Measurements from ENCODE around the gene CD99.

The CD99 gene

DNA sequence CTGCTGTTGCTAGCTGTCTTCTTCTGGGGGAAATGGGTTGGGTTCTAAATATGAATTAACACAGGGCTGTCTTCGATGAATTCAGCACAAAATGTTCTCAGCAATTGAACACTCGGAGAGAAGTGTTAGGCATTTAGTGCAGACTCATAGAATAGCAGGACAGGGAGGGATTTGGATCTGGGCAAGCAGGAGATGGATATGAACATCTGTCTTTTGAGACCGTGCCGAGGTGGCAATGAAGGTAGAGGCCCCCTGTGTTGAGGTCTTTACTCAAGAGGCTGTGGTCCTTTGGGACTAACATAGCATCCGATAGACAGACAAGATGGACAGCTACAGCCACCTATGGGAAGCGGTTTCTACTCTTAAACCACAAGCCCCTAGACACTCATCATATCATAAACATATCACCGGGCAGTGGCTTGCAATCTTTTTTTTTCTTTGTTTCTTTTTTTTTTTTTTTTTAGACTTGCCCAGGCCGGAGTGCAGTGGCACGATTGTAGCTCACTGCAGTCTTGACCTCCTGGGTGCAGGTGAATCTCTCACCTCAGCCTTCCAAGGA, 6.7 kb downstream of the CD99 start:
- no peak for DNase-seq (ENCODE audit: extremely low read depth in 1 of 2, low read depth in 1 of 2)

- no peak for DNase-seq (ENCODE audit: extremely low read depth in 1 of 2, low read depth in 1 of 2)
Observed at GRCh38 chrX:2698604-2699003, 7.5 kb downstream of the CD99 start.

DNA sequence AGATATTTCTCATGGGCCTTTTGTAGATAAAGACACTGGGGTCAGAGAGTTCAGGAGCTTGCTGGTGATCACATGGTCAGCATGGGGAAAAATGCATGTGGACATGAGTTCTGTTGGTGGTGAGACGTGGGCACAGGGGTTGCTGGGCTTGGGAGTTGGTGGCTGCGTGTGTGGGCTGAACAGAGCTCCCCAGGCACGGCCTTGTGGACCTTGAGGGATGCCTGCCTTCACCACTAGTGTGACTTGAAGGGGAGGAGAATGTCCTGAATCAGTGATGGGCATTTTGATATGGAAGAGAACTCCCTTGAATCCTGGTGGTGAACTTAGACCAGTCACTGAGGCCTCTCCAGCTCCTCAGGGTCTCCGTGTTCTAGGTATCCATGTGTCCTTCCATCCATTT, 8.9 kb downstream of the CD99 start:
- no peak for DNase-seq (ENCODE audit: extremely low read depth in 1 of 2, low read depth in 1 of 2)

- DNase-seq (ENCODE audit: extremely low read depth in 1 of 2, low read depth in 1 of 2) = no peak
Observed at GRCh38 chrX:2700405-2701320, 9.6 kb downstream of the CD99 start.

GRCh38 chrX:2701600-2701999, 10.5 kb downstream of the CD99 start:
- DNase-seq (ENCODE audit: extremely low read depth in 1 of 2, low read depth in 1 of 2) = no peak

- DNase-seq (ENCODE audit: extremely low read depth in 1 of 2, low read depth in 1 of 2) = no peak
Observed at GRCh38 chrX:2703991-2704369, 12.9 kb downstream of the CD99 start.

DNA sequence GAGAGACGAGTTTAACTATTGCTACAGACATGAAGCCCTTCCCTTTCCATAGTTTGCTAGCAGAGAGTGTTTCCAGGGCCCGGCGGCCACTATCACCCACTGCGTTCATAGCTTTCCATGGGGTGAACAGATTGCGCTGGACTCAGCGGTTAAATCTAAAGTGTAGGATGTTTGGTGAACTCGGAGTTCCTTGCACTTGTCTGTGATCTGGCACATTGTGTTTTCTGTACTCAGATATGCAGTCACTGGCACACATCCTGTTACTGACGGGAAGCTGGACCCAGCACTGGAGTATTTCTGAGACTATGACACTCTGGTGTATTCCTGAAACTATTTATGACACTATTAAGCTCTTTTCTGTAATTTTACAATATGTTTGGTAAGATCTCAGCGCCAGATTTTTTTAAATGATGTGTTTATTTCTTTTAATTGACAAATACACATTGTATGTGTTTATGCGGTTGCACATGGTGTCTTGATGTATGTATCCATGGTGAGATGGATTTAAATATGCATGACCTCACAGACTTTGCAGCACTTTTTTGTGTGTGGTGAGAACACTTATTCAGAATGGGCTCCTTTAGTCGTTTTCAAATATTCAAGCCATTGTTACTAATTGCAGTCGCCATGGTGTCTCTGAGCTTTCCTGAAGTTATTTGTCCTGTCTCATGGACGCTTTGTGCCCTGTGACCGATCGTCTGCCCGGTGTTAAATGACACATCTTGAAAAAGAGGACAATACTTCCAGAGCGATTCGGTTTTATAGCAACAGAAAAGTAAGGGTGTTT, 14.1 kb downstream of the CD99 start:
- no peak for DNase-seq (ENCODE audit: extremely low read depth in 1 of 2, low read depth in 1 of 2)

DNA sequence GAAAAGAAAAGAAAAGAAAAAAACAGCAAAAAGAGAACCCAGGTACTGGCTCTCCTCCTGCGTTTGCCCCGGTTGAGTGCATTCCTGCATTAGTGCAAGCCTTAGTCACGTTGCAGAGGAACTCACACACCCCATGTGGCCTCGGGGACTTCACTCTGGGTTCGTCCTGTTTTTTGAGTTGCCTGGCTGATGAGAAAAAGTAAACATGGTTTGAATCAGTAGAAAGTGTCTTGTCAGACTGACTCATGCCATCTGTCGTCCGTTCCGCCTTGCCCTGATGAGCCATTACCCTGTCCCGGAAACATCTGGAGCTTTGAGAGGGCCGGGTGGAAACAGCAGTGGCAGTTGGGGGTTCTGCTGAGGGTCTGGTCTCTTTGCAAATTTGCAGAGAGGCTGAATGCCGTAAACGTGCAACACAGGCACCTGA, 16.3 kb downstream of the CD99 start:
- no peak for DNase-seq (ENCODE audit: extremely low read depth in 1 of 2, low read depth in 1 of 2)

DNA sequence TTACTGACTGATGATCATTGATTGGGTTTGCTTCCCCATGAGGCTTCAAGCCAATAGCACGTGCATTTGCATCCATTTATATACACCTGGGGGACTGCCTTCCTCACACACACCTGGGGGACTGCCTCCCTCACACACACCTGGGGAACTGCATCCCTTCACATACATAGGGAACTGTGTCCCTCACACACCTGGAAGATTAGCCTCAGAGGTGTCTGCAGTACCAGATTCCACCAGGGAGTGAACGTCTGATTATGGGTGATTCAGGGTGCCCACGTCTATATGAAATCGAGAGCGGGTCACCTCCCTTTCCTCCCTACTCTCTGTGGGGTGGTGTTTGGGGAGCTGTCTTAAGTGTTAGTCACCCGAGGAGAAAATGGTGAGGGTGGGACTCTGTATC, 16.9 kb downstream of the CD99 start:
- no peak for DNase-seq (ENCODE audit: extremely low read depth in 1 of 2, low read depth in 1 of 2)

- no peak for DNase-seq (ENCODE audit: extremely low read depth in 1 of 2, low read depth in 1 of 2)
Observed at GRCh38 chrX:2708592-2709188, 17.6 kb downstream of the CD99 start.

DNA sequence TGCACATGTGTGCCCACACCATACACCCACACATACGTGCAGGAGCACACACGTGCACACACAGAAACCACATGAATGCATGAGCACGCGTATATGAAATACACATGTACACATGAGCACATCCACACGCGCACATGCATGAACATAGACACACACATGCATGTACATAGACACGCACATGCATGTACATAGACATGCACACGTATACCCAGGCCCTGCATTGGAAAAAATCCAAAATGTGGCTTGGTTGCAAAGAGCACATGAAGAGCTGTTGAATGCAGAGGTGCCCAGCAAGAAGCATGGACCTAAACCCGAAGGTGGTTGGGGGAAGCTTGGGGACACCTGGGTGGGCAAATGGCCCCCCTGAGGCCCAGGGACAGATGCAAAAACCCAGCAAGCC, 18.5 kb downstream of the CD99 start:
- no peak for DNase-seq (ENCODE audit: extremely low read depth in 1 of 2, low read depth in 1 of 2)

- DNase-seq (ENCODE audit: extremely low read depth in 1 of 2, low read depth in 1 of 2) = no peak
Observed at GRCh38 chrX:2710041-2710840, 19.1 kb downstream of the CD99 start.

DNA sequence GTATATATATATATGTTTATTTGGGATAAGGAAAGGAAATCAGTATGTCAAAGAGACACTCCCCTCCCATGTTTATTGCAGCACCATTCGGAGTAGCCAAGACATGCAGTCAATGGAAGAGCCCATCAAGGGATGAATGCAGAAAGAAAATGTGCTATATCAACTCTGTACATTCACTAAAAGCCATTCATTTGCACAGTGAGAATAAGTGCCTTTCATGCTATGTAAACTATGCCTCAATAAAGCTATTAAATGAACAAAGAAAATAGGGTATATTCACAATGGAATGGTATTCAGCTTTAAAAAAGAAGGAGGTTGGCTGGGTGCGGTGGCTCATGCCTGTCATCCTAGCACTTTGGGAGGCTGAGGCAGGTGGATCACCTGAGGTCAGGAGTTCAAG, 20.3 kb downstream of the CD99 start:
- no peak for DNase-seq (ENCODE audit: extremely low read depth in 1 of 2, low read depth in 1 of 2)

DNA sequence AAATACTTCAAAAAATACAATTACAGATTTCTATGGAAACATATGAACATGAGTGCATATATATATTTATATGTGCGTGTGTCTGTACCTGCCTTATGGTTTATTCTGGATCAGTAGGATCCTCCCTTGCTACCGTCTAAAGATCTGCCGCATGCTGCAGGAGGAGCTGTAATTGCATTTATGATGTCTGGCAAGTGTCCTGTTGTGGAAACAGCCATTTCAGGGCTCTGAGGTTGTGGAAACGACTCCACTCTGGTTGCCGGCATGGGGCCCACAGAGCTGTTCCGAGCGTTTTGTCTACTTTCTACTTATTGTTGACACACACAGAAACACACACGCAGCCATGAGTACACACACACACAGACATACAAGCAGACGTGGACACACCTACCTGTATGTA, 21.3 kb downstream of the CD99 start:
- no peak for DNase-seq (ENCODE audit: extremely low read depth in 1 of 2, low read depth in 1 of 2)

DNA sequence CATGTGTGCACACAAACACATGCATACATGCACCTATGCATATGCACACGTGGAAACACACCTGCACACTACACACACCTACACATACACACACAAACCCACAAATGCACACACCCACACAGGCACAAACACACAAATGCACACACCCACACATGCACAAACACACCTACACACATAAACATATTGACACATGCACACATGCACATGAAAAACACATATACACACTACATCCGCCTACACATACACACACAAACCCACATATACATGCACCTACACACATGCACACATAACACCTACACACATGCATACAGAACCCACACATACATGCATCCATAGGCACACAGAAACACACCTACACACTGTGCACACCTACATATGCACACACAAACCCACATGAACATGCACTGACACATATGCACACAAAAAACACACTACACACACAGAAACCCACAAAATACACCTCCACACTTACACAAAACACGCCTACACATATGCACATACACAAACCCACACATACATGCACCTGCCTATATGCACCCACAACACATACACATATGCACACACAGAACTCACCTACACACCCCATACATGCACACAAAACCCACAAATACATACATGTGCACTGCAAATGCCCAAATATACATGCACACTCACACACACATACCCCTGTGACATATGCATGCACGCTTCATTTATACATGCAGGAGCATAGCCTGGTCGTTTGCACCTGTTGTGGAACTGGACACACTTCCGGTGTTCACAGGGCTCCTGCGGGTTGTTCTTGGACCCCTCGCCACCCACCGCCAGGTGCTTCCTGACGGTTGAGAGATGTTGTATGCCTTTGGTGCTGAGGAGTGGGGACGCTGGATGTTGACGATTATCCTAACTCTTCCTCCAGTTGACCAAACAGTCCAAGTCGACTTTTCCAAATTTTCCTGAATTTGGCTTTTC, 22.1 kb downstream of the CD99 start:
- no peak for DNase-seq (ENCODE audit: extremely low read depth in 1 of 2, low read depth in 1 of 2)

DNA sequence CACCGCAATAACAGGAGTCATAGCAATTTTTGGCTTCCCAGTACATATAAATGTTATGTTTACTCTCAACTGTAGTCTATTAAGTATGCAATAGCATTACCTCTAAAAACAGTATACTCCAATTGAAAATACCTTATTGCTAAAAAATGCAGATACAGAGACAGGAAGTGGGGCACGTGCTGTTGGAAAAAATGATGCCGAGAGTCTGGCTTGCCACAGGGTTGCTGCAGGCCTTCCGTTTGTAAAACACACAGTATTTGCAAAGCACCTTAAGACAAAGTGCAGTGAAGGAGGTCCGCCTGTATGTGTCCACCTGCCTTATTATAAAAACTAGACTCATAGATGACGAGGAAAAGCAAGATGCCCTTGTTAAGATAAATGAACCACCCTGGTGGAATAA, 23.5 kb downstream of the CD99 start:
- no peak for DNase-seq (ENCODE audit: extremely low read depth in 1 of 2, low read depth in 1 of 2)

- DNase-seq (ENCODE audit: extremely low read depth in 1 of 2, low read depth in 1 of 2) = no peak
Observed at GRCh38 chrX:2715066-2715600, 24.0 kb downstream of the CD99 start.

- DNase-seq (ENCODE audit: extremely low read depth in 1 of 2, low read depth in 1 of 2) = no peak
Observed at GRCh38 chrX:2717312-2717711, 26.2 kb downstream of the CD99 start.

GRCh38 chrX:2718821-2719220, 27.7 kb downstream of the CD99 start:
- no peak for DNase-seq (ENCODE audit: extremely low read depth in 1 of 2, low read depth in 1 of 2)

Measured in activated CD8-positive, alpha-beta memory T cell treated with anti-CD3 and anti-CD28 coated beads for 1 hour (primary cell).